Kidney epithelial cell (primary cell): ENCODE data around the gene ZNF69. TPM values are rescaled to one million over a fixed set of nuclear protein-coding genes. Genes with fewer than 3 reads are reported as not detected.
"Not testable (repeated sequence)": the region's sequence is repeated elsewhere in the genome, so short reads cannot be mapped to it uniquely, and the experiment has no call there.

Experiments
- DNase-seq: peaks from one replicate; pipeline ENCODE4 v3.0.0-alpha.2; 2010; ENCODE audit warnings: low read depth
- H3K27me3 ChIP-seq: 2 replicates; pipeline ENCODE4 v1.6.0; 2011; ENCODE audit warnings: low read length; ENCODE audit not compliant: control insufficient read depth, insufficient read depth
- H3K36me3 ChIP-seq: 2 replicates; pipeline ENCODE4 v1.5.1; 2011; ENCODE audit warnings: low read length; ENCODE audit not compliant: control insufficient read depth, insufficient read depth
- H3K4me3 ChIP-seq: 2 replicates; pipeline ENCODE4 v1.5.1; 2011; ENCODE audit warnings: low read depth, mild to moderate bottlenecking, control low read depth, low read length
- CTCF ChIP-seq: IDR thresholded peaks from 2 replicates; pipeline ENCODE4 v1.5.1; 2011; ENCODE audit warnings: mild to moderate bottlenecking, moderate library complexity, low read length, control low read depth, inconsistent platforms; ENCODE audit not compliant: insufficient read depth, poor library complexity, severe bottlenecking
- total RNA-seq: library from RNA; depleted of rRNA; stranded (reverse); fragments of >200 nt; gene quantifications from 2 replicates; pipeline ENCODE4 v1.2.3, GENCODE V29; 2015

Gene ZNF69
- total RNA-seq, 1 donor from 2014 or later, result 15.8 TPM

GRCh38 chr19:11887234-11887610 is 360 bp upstream of the ZNF69 start:
- TF ChIP-seq CTCF, result no peak
- no peaks in the 10 kb centered on the region for H3K36me3 ChIP-seq
- H3K27me3 ChIP-seq, result no peaks in the 10 kb centered on the region
- no peak overlapping the region for H3K4me3 ChIP-seq
- DNase-seq, result no peak

GRCh38 chr19:11889901-11890300 is 2.3 kb downstream of the ZNF69 start:
- not testable (repeated sequence) for DNase-seq, H3K27me3 ChIP-seq, H3K4me3 ChIP-seq, H3K36me3 ChIP-seq

- Histone ChIP-seq H3K4me3 (no peak overlapping the region), H3K27me3 (no peaks in the 10 kb centered on the region), H3K36me3 (no peaks in the 10 kb centered on the region)
- DNase-seq, result no peak
- TF ChIP-seq CTCF, result no peak
Observed at GRCh38 chr19:11890634-11891033, 3.1 kb downstream of the ZNF69 start.

- Histone ChIP-seq H3K4me3 (no peak overlapping the region), H3K36me3 (no peaks in the 10 kb centered on the region), H3K27me3 (no peaks in the 10 kb centered on the region)
- no peak for TF ChIP-seq CTCF
- no peak for DNase-seq
Observed at GRCh38 chr19:11894851-11895250, 7.3 kb downstream of the ZNF69 start.

- Histone ChIP-seq H3K36me3 (peaks cover 6% of the 10 kb centered on the region), H3K4me3 (no peak overlapping the region), H3K27me3 (no peaks in the 10 kb centered on the region)
- no peak for TF ChIP-seq CTCF
- no peak for DNase-seq
Observed at GRCh38 chr19:11902228-11902627, 14.6 kb downstream of the ZNF69 start.

GRCh38 chr19:11905928-11906327 is 18.3 kb downstream of the ZNF69 start:
- no peak for DNase-seq
- no peaks in the 10 kb centered on the region for H3K27me3 ChIP-seq
- no peak for TF ChIP-seq CTCF
- no peak overlapping the region for H3K4me3 ChIP-seq
- peaks cover 6% of the 10 kb centered on the region for H3K36me3 ChIP-seq

- H3K36me3 ChIP-seq, DNase-seq, H3K4me3 ChIP-seq, H3K27me3 ChIP-seq: not testable (repeated sequence)
Observed at GRCh38 chr19:11911937-11912336, 24.4 kb downstream of the ZNF69 start.

- not testable (repeated sequence) for DNase-seq, H3K27me3 ChIP-seq, H3K36me3 ChIP-seq, H3K4me3 ChIP-seq
Observed at GRCh38 chr19:11914417-11915051, 27.0 kb downstream of the ZNF69 start.
